ENCODE measurements around the gene RNASE11. TPM values are rescaled to one million over a fixed set of nuclear protein-coding genes. Genes with fewer than 3 reads are reported as not detected.
A peak's percentile ranks its signal among the peaks of the same experiment; 100 is the strongest.

The RNASE11 gene
- total and polyA plus RNA-seq, 10 of the 15 experiments (the other 5 are each of a cell fraction or from before 2014, with no cell fraction given), result not detected

DNA sequence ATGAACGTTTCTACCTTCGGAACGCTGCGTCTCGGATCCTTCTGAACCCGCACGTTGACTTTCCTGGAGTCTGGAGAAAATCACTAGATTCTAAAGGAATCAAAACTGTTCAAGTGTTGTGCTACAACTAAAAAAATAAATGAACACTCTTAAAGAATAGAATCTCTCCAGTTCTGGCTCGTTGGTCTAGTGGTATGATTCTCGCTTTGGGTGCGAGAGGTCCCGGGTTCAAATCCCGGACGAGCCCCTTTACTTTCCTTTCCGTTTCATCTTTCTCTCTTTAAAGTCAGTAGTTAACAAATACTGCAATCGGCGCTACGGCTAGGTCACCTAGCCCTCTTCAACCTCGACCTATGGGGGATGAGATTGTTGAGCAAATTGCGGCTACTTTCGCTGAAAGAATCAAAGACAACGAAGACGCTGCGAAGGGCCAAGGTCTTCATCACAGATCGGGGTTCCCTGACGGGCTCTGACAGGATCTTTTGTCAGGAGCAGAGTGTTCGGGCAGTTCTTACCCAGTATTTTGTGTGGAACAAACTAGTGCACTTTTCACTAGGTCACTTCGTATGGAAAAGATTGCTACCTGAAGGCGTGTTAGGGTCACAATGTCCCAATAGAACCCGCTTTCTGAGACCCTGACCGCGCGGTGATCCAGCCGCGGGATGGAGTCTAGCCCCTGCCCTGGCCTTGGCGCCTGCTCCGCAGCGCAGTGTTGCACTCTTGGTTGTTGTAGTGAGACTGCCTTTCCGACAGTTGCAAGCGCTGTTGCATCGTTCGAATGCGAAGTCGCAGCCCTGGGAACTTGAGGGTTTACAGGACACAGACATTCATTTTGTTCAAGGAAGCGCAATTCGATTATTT lies 45.3 kb upstream of the RNASE11 start (continued):
- TF ChIP-seq ZBTB40 (IDR thresholded peaks at IDR 0.05; ENCODE audit: borderline replicate concordance) (peak; percentile 60; the same call in 1 of the 2 replicates), ZSCAN29 (IDR thresholded peaks at IDR 0.05) (peak; percentile 95), BCL11A (IDR thresholded peaks at IDR 0.05; ENCODE audit: low read depth, low read length) (no peak), EED (IDR thresholded peaks at IDR 0.05; ENCODE audit: low read depth) (no peak), ELK1 (IDR thresholded peaks at IDR 0.05; ENCODE audit: low read depth, low read length) (no peak), SUZ12 (IDR thresholded peaks at IDR 0.05; ENCODE audit: unreplicated experiment) (no peak), EZH2 (IDR thresholded peaks at IDR 0.05; ENCODE audit: borderline replicate concordance, control insufficient read depth, low read depth, low read length) (no peak), SP1 (IDR thresholded peaks at IDR 0.05; ENCODE audit: low read depth, low read length) (no peak), RUNX3 (IDR thresholded peaks at IDR 0.05; ENCODE audit: low read length) (peak; percentile 65), ZBED1 (IDR thresholded peaks at IDR 0.05; ENCODE audit: borderline replicate concordance) (no peak), SREBF1 (IDR thresholded peaks at IDR 0.05; ENCODE audit: low read length) (no peak), ASH2L (IDR thresholded peaks at IDR 0.05; ENCODE audit: borderline replicate concordance, low read depth) (no peak), NFXL1 (IDR thresholded peaks at IDR 0.05; ENCODE audit: borderline replicate concordance) (no peak), CEBPB (IDR thresholded peaks at IDR 0.05; ENCODE audit: borderline replicate concordance in 1 of 2, low read depth in 2 of 2, low read length in 2 of 2) (no peak), MAX (IDR thresholded peaks at IDR 0.05; ENCODE audit: low read depth, low read length) (no peak), TARDBP (IDR thresholded peaks at IDR 0.05; ENCODE audit: borderline replicate concordance) (peak; percentile 60; the same call in 1 of the 2 replicates), GABPA (IDR thresholded peaks at IDR 0.05; ENCODE audit: low read depth) (peak; percentile 54; the same call in 1 of the 2 replicates), RBBP5 (conservative IDR thresholded peaks at IDR 0.05) (no peak)
- TF ChIP-seq, protein P1, sequence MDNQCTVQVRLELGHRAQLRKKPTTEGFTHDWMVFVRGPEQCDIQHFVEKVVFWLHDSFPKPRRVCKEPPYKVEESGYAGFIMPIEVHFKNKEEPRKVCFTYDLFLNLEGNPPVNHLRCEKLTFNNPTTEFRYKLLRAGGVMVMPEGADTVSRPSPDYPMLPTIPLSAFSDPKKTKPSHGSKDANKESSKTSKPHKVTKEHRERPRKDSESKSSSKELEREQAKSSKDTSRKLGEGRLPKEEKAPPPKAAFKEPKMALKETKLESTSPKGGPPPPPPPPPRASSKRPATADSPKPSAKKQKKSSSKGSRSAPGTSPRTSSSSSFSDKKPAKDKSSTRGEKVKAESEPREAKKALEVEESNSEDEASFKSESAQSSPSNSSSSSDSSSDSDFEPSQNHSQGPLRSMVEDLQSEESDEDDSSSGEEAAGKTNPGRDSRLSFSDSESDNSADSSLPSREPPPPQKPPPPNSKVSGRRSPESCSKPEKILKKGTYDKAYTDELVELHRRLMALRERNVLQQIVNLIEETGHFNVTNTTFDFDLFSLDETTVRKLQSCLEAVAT (IDR thresholded peaks at IDR 0.05), result no peak
